Stimulated activated CD8-positive, alpha-beta memory T cell treated with anti-CD3 and anti-CD28 coated beads, Interleukin-4, amount 100 ng/mL, for 1 hour (primary cell): ENCODE results near the gene RHOF.
"Not testable (repeated sequence)": the region's sequence is repeated elsewhere in the genome, so short reads cannot be mapped to it uniquely, and the experiment has no call there.

Source experiments
- DNase-seq, 2 donors: peaks; one replicate each; pipeline ENCODE4 v3.0.0-alpha.2; 2020; ENCODE audit warnings: low read depth in 2 of 2, low spot score in 1 of 2

Gene RHOF

GRCh38 chr12:121750507-121750955 is 43.0 kb downstream of the RHOF start:
- DNase-seq = no peak

GRCh38 chr12:121749267-121749666 is 44.2 kb downstream of the RHOF start:
- DNase-seq = no peak

- DNase-seq = no peak
Observed at GRCh38 chr12:121748571-121749265, 44.8 kb downstream of the RHOF start.

GRCh38 chr12:121748218-121748570 is 45.3 kb downstream of the RHOF start:
- no peak for DNase-seq

GRCh38 chr12:121745545-121745944 is 47.9 kb downstream of the RHOF start:
- not testable (repeated sequence) for DNase-seq

GRCh38 chr12:121741743-121742142 is 51.7 kb downstream of the RHOF start:
- no peak for DNase-seq

GRCh38 chr12:121740847-121741246 is 52.6 kb downstream of the RHOF start:
- no peak for DNase-seq

- no peak for DNase-seq
Observed at GRCh38 chr12:121738340-121738858, 55.1 kb downstream of the RHOF start.

GRCh38 chr12:121733849-121734248 is 59.6 kb downstream of the RHOF start:
- no peak for DNase-seq

GRCh38 chr12:121731473-121731872 is 62.0 kb downstream of the RHOF start:
- DNase-seq = no peak

GRCh38 chr12:121729021-121729420 is 64.5 kb downstream of the RHOF start:
- no peak for DNase-seq
